PC-9 (cell line): ENCODE data around the gene EZR. TPM values are rescaled to one million over a fixed set of nuclear protein-coding genes. Genes with fewer than 3 reads are reported as not detected.
"Not testable (repeated sequence)": the region's sequence is repeated elsewhere in the genome, so short reads cannot be mapped to it uniquely, and the experiment has no call there.

Source experiments
- BruUV-seq: library from RNA; stranded (reverse); fragments of 400-500 nt; replicated peaks from 2 replicates; lab custom pipeline; 2021; lab: Mats Ljungman, UMichigan
- CTCF ChIA-PET: fragments of 300-600 bp; sonication (Branson Sonifier 250); formaldehyde crosslinking; loops from one replicate; lab custom pipeline; 2022; ENCODE audit warnings: antibody characterized with exemption; lab: Charles Lee
- POLR2A ChIA-PET: fragments of 300-600 bp; sonication (Branson Sonifier 250); formaldehyde crosslinking; loops from one replicate; lab custom pipeline; 2022; ENCODE audit warnings: antibody characterized with exemption; ENCODE audit not compliant: unreplicated experiment; lab: Charles Lee
- DNase-seq, 2 experiments: peaks; one replicate each; pipeline versions ENCODE4 v3.0.0 to v3.0.0-alpha.2; 2015 to 2022; ENCODE audit warnings: mixed read lengths in 1 of 2
- H2AFZ ChIP-seq: fragments of 200-600 bp; sonication (generic); 2 replicates; pipeline ENCODE4 v1.8.1; 2017; ENCODE audit warnings: antibody characterized with exemption
- H3F3A ChIP-seq: fragments of 200-600 bp; sonication (generic); 2 replicates; pipeline ENCODE4 v1.8.1; 2017; ENCODE audit warnings: antibody characterized with exemption, mild to moderate bottlenecking, low read depth; ENCODE audit not compliant: insufficient read depth
- H3K27ac ChIP-seq: fragments of 200-600 bp; sonication (generic); 2 replicates; pipeline ENCODE4 v1.6.1; 2016; ENCODE audit warnings: mixed run types
- H3K27me3 ChIP-seq: fragments of 200-600 bp; sonication (generic); 2 replicates; pipeline ENCODE4 v1.6.1; 2016; ENCODE audit warnings: low read depth, mixed run types; ENCODE audit not compliant: insufficient read depth
- H3K36me3 ChIP-seq: fragments of 200-600 bp; sonication (generic); 2 replicates; pipeline ENCODE4 v1.6.1; 2016; ENCODE audit warnings: low read depth, mixed run types
- H3K4me1 ChIP-seq: fragments of 200-600 bp; sonication (generic); replicated peaks from 2 replicates; pipeline ENCODE4 v1.6.1; 2016; ENCODE audit warnings: mixed run types; ENCODE audit not compliant: insufficient read depth
- H3K4me2 ChIP-seq: fragments of 200-600 bp; sonication (generic); 2 replicates; pipeline ENCODE4 v1.6.1; 2017; ENCODE audit warnings: mixed run types
- H3K4me3 ChIP-seq: fragments of 200-600 bp; sonication (generic); 2 replicates; pipeline ENCODE4 v1.6.1; 2016; ENCODE audit warnings: mixed run types
- H3K79me2 ChIP-seq: fragments of 200-600 bp; sonication (generic); 2 replicates; pipeline ENCODE4 v1.6.1; 2017; ENCODE audit warnings: low read depth, mixed run types
- H3K9me2 ChIP-seq: fragments of 200-600 bp; sonication (generic); 2 replicates; pipeline ENCODE4 v1.8.1; 2017; ENCODE audit warnings: mild to moderate bottlenecking; ENCODE audit not compliant: insufficient read depth
- H3K9me3 ChIP-seq: fragments of 200-600 bp; sonication (generic); 2 replicates; pipeline ENCODE4 v1.8.1; 2016; ENCODE audit warnings: low read depth; ENCODE audit not compliant: insufficient read depth
- H4K20me1 ChIP-seq: fragments of 200-600 bp; sonication (generic); 2 replicates; pipeline ENCODE4 v1.8.1; 2017; ENCODE audit not compliant: insufficient read depth
- CTCF ChIP-seq: fragments of 200-600 bp; sonication (generic); conservative IDR thresholded peaks from 2 replicates; pipeline ENCODE4 v1.6.1; 2017; ENCODE audit warnings: mixed run types, antibody characterized with exemption, mild to moderate bottlenecking, moderate library complexity
- EZH2 ChIP-seq: fragments of 200-600 bp; sonication (generic); IDR thresholded peaks from 2 replicates; pipeline ENCODE4 v1.8.0; 2017; ENCODE audit warnings: antibody characterized with exemption, low read depth
- intact Hi-C: fragments of 100-400 bp; cut with micrococcal nuclease; formaldehyde crosslinking; loops from one replicate; pipeline ENCODE4 v1.10.0; 2022; ENCODE audit not compliant: unreplicated experiment
- total RNA-seq: library from RNA; stranded (reverse); gene quantifications from 2 replicates; pipeline ENCODE4 v1.2.3, GENCODE V29; 2021

The EZR gene
- total RNA-seq, 1 experiment from 2014 or later: 240 TPM

DNA sequence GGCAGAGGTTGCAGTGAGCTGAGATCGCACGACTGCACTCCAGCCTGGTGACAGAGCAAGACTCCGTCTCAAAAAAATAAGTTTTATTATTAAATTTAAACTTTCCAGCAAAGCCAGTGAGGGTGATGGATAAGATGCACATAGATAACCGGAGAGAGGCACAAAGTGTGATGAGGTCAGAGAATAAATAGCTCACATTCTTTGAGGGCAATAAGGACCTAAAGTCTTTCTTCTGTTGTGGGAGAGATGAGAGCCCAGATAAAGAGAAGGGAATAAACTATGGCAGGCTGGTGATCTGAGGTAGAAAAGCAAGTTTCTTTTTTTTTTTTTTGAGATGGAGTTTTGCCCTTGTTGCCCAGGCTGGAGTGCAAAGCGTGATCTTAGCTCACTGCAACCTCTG, 20.6 kb upstream of the EZR start:
- Histone ChIP-seq H3K4me3 (no peak overlapping the region), H2AFZ (no peak overlapping the region), H3K27ac (no peak overlapping the region), H3K27me3 (no peaks in the 10 kb centered on the region), H3K4me2 (no peak overlapping the region), H3F3A (peaks cover 38% of the 10 kb centered on the region), H4K20me1 (no peaks in the 10 kb centered on the region), H3K79me2 (peaks cover 7% of the 10 kb centered on the region; the same call in 1 of the 2 replicates), H3K9me3 (peaks cover 4% of the 10 kb centered on the region; the same call in 1 of the 2 replicates), H3K9me2 (no peaks in the 10 kb centered on the region), H3K36me3 (no peaks in the 10 kb centered on the region), H3K4me1 (peaks cover 35% of the 10 kb centered on the region)
- BruUV-seq: no TSS peak
- DNase-seq: peak in 1 of 2 experiments; percentile 61
- POLR2A ChIA-PET: no interaction called here
- intact Hi-C loops: no loop called here
- CTCF ChIA-PET: no interaction called here
- TF ChIP-seq CTCF (no peak), EZH2 (no peak)

DNA sequence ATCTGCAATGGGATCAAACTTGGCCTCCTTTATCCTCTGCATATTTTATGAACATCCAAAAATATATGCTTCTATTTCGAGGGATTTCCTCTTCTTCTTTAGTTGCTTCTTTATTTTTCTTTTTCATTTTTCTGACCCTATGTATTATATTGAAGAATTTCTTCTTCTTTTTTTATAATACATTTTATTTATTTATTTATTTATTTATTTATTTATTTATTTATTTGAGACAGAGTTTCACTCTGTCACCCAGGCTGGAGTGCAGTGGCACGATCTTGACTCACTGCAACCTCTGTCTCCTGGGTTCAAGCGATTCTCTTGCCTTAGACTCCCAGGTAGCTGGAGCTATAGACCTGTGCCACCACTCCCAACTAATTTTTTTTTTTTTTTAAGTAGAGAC, 19.6 kb upstream of the EZR start:
- H3F3A ChIP-seq: peaks cover 44% of the 10 kb centered on the region
- H3K9me3 ChIP-seq, H3K36me3 ChIP-seq, H3K4me3 ChIP-seq, H3K27me3 ChIP-seq, BruUV-seq, H3K27ac ChIP-seq, intact Hi-C loops, H2AFZ ChIP-seq, H4K20me1 ChIP-seq, CTCF ChIA-PET, H3K9me2 ChIP-seq, DNase-seq, H3K4me2 ChIP-seq: not testable (repeated sequence)
- H3K79me2 ChIP-seq: peaks cover 13% of the 10 kb centered on the region; the same call in 1 of the 2 replicates
- H3K4me1 ChIP-seq: peaks cover 42% of the 10 kb centered on the region
- POLR2A ChIA-PET: interaction anchor here (0.6 kb wide), 1 partner anchor 1110 kb away, joined by 3 read pairs; no protein-coding TSS in a partner anchor

- Histone ChIP-seq H3K9me2 (no peaks in the 10 kb centered on the region), H2AFZ (no peak overlapping the region), H3K27me3 (no peaks in the 10 kb centered on the region), H3K4me1 (peaks cover 42% of the 10 kb centered on the region), H4K20me1 (no peaks in the 10 kb centered on the region), H3K9me3 (peaks cover 4% of the 10 kb centered on the region; the same call in 1 of the 2 replicates), H3K27ac (no peak overlapping the region), H3F3A (peaks cover 45% of the 10 kb centered on the region), H3K36me3 (no peaks in the 10 kb centered on the region), H3K4me3 (no peak overlapping the region), H3K4me2 (no peak overlapping the region), H3K79me2 (peaks cover 13% of the 10 kb centered on the region; the same call in 1 of the 2 replicates)
- BruUV-seq: no TSS peak
- ChIA-PET CTCF (no interaction called here), POLR2A (no interaction called here)
- intact Hi-C loops: no loop called here
- no peak for DNase-seq
- TF ChIP-seq EZH2 (no peak), CTCF (no peak)
Measured at GRCh38 chr6:158837684-158838625, 18.8 kb upstream of the EZR start.
